GM18858 (cell line): Measurements from ENCODE around the gene ZMIZ2.
A peak's percentile ranks its signal among the peaks of the same experiment; 100 is the strongest.

Experiments
- ATAC-seq: cut with Tn5 transposase; IDR thresholded peaks from one replicate; pipeline ENCODE4 v1.9.1; 2021; ENCODE audit not compliant: unreplicated experiment

The ZMIZ2 gene

DNA sequence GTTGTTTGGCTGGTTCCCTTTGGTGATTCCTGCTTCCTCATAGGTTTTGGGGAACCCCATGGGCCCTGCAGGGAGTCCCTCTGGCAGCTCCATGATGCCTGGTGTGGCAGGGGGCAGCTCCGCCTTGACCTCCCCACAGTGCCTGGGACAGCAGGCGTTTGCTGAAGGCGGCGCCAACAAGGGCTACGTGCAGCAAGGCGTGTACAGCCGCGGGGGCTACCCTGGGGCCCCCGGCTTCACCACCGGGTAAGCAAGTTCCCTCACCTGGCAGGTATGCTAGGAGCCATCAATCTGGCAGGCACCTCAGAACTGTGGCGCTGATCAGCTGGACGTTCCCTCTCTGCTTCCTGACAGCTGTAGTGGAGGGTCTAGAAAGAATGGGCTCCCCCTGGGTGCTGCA, 8.3 kb downstream of the ZMIZ2 start:
- no peak for ATAC-seq

DNA sequence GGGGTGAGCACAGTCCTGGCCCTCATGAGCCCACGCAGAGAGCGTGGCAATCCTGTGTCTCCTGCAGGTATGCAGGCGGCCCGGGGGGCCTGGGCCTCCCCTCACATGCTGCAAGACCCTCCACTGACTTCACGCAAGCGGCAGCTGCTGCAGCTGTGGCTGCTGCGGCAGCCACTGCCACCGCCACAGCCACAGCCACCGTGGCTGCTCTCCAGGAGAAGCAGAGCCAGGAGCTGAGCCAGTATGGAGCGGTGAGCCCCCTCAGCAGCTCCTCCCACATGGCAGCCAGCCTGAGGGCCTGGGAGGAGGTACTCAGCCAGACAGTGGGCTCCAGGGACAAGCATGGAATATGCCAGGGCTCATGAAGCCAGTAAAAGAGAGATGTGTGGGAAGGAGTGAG, 8.7 kb downstream of the ZMIZ2 start:
- no peak for ATAC-seq

DNA sequence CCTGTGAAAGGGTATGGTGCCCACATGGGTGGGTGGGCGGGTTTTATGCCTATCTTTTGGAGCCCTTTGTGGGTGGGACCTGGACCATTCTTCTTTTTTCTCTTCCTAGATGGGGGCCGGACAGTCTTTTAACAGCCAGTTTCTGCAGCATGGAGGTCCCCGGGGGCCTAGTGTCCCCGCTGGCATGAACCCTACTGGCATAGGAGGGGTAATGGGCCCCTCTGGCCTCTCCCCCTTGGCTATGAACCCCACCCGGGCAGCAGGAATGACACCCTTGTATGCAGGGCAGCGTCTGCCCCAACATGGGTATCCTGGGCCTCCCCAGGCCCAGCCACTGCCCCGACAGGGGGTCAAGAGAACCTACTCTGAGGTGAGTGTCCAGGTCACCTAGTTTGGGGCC, 9.1 kb downstream of the ZMIZ2 start:
- ATAC-seq, result no peak

DNA sequence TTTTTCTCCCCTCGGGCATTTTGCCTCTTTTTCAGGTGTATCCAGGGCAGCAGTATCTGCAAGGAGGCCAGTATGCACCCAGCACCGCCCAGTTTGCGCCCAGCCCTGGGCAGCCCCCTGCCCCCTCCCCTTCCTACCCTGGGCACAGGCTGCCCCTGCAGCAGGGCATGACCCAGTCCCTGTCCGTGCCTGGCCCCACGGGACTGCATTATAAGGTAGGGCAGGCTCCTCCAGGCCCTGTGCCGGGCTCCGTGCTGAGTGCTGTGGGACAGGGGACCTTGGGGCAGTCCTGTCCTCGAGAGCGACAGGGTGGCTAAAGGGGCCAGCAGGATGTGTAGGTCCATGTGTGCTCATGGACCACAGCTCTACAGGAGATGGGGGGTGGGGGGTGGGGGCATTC, 10.6 kb downstream of the ZMIZ2 start:
- no peak for ATAC-seq

DNA sequence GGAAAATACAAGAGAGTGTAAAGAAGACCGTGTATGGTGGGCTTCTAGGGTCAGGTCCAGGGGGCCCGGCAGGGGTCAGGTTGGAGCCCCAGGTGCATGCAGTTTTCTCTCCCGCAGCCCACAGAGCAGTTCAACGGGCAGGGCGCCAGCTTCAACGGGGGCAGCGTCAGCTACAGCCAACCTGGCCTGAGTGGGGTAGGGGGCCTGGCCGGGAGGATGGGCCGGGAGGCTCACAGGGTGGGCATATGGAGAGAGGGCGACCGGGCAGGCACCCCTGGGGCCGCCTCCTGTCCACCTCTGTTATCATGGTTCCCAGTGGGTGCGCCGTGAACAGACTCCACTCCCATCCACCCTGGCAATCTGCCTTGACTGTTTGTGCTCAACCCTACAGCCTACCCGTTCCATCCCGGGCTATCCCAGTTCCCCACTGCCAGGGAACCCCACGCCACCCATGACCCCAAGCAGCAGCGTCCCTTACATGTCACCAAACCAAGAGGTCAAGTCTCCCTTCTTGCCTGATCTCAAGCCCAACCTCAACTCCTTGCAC, 11.5 kb downstream of the ZMIZ2 start:
- no peak for ATAC-seq

DNA sequence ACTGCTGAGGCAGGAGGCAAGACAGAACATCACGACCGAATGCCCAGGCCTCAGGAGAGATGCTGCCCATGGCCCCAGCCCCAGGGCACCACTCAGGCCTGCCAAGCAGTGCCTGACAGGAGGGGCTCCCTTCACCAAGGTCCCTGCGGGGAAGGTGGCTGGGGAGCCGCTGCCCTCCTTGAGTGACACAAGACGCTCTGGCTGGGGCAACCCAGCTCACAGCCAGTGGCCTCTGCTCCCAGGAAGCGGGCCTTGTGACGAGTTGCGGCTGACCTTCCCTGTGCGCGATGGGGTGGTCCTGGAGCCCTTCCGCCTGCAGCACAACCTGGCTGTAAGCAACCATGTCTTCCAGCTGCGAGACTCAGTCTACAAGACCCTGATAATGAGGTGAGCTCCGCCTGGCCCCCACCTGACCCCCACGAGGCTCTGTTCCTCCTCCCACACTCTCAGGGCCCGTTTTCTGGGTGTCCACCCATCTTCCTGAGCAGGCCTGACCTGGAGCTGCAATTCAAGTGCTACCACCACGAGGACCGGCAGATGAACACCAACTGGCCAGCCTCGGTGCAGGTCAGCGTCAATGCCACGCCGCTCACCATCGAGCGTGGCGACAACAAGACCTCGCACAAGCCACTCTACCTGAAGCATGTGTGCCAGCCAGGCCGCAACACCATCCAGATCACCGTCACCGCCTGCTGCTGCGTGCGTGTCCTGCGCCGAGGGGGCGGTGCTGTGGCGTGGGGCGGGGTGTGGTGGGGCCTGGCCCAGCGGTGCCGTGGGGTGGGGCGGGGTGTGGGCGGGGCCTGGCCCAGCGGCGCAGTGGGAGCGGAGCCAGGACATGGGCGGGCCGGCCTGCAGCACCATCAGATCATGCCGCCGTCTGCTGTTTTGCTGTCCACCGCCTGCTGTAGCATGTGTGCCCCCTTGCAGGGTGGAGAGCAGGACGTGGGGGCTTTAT, 12.8 kb downstream of the ZMIZ2 start:
- ATAC-seq, result no peak

DNA sequence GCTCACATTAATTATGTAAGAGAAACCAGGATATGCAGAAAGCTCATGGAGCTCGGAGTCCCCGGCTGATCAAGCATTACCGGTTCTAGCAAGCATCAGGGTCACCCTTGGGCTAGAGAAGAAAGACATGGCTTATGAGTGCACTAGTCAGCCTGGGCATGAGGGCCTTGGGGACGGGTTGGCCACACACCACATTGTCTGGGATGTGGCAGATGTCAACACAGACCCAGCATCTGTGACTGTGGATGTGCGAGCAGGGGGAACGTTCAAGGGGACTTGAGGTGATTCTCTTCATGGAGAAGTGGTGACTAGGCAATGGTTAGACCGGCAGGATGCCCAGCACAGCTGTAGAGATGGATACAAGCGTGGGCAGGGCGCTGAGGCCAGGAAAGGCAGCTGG, 13.7 kb downstream of the ZMIZ2 start:
- no peak for ATAC-seq

DNA sequence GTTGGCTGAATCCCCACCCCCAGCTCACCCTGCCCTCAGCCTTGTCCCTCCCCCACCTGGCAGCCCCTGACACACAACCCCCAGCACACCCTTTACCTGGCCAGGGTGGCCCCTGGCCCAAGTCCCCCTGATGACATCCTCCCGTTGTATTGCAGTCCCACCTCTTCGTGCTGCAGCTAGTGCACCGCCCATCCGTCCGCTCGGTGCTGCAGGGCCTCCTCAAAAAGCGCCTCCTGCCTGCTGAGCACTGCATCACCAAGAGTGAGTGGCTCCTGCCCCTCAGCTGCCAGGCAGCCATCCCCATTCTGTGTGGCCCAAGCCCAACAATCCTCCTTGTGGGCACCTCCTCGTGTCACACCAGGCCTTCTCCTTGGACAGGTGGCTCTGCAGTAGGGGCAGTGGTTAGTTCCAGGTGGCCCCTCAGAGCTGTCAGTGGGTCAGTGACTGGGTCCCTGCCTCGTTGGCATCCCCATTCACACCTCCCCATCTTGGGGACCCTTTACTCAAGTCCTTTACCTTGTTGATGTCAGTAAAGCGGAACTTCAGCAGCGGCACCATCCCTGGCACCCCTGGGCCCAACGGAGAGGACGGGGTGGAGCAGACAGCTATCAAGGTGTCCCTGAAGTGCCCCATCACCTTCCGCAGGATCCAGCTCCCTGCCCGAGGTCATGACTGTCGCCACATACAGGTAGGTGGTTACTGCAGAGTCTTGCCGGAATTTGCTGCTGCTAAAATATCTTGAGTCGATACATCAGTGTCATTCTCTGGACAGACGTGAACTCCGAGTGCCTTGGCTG, 14.3 kb downstream of the ZMIZ2 start:
- ATAC-seq, result no peak

DNA sequence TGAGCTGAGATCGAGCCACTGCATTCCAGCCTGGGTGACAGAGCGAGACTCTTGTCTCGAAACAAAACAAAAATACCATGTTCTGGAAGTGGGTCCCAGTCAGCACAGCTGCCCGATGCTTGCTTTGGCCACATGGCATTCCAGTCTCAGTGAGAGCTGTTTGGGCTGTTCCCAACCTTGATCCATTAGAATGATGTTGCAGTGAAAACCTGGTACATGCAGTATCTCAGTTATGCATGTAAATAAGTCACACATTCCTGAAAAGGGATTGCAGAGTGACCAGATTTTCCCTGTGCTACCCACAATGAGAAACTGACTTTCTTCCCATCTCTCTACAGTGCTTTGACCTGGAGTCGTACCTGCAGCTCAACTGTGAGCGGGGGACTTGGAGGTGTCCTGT, 15.4 kb downstream of the ZMIZ2 start:
- ATAC-seq, result no peak

DNA sequence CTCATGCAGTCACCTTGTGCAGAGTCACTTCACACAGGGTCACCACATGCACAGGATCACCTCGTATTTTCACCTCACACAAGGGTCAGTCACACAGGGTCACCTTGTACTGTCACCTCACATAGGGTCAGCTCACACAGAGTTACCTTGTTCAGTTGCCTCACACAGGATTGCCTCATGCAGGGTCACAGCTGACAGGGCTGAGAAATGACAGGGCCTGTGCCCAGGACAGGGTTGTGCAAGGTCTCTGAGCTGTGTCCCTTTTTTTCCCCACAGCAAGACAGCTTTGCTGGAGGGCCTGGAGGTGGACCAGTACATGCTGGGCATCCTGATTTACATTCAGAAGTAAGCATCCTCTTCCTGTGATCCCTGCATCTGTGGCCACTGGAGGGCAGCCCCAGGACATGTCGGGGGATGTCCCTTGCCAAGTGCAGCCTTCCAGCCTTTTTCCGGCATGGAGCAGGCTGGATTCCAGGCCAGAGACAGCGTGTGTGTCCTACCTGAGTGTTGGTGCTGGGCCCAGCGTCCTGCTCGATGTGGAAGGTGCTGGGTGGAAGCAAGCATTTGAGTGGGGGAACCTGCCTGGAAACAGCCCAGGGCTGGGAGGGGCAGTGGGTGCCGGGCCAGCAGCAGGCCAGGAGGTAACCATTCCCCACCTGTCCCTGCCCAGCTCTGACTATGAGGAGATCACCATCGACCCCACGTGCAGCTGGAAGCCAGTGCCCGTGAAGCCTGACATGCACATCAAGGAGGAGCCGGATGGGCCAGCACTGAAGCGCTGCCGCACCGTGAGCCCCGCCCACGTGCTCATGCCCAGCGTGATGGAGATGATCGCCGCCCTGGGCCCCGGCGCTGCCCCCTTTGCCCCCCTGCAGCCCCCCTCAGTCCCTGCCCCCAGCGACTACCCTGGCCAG, 16.3 kb downstream of the ZMIZ2 start:
- no peak for ATAC-seq

DNA sequence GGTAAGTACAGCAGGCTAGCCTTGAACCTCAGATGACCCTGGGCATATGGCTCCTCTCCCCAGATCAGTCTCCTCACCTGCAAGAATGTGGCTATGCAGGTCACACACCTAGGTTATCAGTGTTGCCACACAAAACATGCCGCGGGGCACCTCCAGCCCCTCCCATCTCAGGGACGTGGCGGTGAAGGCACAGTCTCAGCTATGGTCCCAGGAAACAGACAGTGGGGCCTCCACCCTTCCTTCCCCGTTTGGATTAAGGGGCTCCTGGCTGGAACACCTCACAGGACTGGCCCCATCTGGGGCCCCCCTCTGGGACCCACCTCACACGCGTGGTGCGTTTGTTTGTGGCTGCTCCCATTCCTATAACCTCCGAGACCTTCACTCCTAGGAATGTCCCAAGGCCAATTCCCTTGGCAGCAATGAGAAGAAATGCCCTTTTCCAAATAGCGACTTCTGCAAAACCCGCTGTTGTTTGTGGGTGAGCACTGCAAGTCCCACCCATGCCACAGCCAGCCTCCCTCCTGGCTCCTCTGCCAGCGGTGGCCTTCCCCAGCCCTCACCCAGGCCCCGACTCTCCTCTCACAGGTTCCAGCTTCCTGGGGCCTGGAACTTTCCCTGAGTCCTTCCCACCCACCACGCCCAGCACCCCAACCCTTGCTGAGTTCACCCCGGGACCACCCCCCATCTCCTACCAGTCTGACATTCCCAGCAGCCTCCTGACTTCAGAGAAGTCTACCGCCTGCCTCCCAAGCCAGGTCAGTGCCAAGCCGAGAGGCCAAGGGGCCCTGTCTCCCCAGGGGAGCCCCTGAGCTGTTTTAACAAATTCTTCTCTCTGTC, 17.1 kb downstream of the ZMIZ2 start:
- no peak for ATAC-seq

DNA sequence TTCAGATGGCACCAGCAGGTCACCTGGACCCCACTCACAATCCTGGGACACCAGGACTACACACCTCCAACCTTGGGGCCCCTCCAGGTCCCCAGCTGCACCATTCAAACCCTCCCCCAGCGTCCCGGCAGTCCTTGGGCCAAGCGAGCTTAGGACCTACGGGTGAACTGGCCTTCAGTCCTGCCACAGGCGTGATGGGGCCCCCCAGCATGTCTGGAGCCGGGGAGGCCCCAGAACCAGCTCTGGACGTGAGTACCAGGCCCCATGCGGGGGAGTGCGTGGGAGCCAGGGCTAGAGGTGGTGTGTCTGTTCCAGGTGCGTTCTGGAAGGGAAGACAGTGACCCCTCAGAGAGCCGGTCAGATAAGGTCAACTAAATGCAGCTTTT, 17.8 kb downstream of the ZMIZ2 start:
- ATAC-seq, result no peak

DNA sequence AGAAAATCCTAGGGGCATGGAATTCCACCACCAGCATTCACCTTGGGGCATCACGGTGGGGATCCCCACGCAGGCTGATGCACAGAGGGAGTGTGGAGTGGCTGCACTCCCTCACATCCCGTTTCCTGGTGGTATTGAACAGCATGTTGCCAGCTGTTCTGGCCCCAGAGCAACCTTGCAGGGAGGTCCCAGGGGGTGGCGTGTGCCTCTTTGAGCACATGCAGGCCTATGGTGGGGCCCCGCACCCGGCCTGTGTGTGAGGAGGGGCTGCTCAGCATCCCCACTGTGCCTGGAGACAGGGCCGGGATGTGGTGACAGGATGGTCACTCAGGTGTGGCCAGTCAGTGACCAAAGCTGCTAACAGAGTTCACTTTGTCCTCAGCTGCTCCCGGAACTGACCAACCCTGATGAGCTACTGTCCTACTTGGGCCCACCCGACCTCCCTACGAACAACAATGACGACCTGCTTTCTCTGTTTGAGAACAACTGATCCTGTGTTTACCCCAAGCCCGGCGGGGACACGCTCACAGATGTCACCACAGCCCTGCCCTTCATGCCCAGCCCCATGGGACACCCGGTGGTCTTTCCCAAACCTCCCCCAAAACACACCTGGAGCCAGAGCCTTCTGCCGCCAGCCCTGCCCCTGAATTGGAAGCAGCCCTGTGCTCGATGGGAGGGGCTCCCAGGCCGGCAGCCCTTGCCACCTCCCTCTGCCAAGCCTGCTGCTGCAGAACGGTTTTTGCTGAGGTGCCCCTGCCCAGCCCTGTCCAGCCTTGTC, 18.7 kb downstream of the ZMIZ2 start:
- ATAC-seq, result no peak

DNA sequence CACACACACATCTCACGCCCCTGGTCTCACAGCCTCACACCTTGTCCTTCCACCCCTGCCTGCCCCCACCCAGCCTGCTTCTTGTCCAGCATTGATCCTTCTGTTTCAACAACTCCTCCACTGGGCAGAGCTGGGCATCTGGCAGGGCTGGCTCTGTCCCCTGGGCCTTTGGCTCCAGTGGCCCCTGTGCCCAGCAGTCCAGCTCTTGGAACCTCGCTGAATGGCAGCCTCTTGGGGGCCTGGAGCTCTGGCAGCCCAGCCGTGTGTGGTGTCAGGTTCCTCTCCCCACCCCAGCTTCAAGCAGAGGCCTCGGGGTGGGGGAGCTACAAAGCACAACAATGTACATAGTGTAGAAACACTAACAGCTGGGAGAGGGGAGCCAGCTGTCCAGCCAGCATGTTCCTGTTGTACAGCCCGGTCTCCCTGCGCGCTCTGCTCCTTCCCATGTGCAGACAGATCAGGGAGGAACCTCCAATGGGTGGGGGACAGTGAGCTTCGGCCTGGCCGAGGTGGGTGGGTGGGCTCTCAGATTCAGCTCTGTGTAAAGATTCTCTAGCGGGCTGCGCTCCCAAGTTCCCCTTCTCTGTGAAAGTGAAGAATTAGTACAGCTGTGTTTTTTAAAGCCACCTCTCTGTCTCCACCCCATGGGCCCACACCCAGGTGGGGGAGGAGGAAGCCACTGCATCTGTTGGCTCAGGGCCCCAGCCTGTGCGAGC, 19.4 kb downstream of the ZMIZ2 start:
- no peak for ATAC-seq

DNA sequence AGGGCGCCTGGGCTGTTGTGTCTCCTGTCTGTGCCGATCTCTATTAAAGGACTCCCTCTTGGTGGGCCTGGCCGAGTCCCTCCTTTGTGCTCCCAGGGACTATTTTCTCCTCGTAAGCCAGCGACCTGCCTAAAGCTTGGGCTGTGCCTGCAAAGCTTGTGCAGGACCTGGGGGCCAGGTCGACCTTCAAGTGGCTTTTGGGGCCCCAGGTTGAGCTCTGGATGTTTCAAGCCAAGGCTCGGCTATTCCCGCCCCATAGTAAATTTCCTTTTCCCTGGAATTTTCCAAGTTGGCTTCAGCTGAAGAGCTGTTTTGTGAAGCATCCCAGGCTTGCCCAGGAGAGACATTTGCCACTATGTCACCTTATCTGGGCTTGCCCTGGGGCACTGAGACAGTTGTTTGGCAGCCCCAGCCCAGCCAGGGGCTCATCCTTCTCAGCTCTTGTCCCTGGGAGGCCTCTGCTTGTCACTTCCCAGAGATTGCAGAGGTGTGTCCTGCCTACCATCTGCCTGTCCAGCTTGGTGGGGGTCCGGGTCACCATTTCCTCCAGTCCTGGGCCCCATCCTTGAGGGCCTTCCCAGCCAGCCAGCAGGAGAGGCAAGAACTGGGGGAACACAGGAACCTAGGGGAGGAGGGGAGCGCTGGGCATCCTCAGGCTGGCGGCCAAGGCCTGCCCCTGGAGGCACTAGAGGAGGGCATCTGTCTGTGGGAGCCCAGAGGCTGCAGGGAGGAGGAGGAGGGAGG, 20.2 kb downstream of the ZMIZ2 start:
- ATAC-seq, result no peak

DNA sequence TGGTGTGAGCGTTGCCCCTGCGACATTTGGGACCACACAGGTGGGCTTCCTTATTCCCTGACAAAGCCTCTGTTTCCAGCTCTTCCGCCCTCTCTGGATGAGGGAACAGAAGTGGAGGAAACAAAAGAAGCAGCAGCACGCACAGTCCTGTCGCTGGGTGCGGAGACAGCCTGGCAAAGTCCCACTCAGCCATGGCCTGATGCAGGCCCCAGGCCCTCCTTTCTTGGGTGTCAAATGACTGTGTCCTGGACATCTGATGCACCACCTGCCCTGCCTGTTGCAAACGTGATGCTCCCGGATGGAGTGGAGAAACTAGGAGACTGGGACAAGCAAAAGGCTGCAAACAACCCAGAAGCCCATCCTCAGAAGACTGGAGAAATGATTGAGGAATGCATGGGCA, 20.7 kb downstream of the ZMIZ2 start:
- ATAC-seq, result no peak

DNA sequence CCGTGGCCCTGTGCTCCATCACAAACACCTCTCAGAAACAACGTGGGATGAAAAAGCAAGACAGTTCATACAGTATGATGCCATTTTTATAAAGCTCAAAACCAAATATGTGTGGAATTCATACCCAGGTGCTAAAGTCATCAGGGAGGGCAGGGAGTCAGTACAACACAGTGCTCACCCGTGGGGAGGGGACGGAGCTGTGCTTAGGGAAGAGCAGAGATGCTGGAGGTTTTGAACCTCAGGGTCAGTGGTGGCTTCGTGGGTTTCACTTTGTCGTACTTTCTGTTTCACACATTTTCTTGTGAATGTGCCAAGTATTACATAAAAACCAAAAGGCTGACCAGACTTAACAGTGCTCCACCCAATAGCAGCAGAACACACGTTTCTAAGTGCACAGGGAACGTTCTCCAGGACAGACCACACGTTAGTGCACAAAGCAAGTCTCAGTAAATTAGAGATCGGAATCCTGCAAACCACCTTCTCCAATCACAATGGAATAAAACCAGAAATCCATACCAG, 21.2 kb downstream of the ZMIZ2 start:
- ATAC-seq, result peak; percentile 79

DNA sequence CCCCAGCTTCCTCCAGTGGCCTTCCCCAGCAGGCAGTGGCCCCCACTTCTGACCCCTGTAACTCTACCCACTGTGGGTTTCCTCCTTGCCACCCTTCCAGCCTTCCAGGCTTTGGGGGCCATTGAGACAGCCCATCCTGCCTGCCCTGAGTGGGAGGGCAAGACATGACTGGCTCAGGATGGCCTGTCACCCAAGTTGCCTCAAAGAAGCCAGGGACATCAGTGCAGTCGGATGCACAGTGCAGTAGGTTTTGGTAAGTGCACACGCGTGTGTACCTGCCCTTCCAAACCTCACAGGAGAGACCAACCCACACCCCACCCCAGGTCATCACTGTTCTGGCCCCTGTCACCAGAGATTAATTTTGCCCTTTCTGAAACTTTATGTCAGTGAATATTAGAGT, 22.7 kb downstream of the ZMIZ2 start:
- ATAC-seq, result no peak
